ENCODE data around the gene ITPKB. TPM values are rescaled to one million over a fixed set of nuclear protein-coding genes. Genes with fewer than 3 reads are reported as not detected.

Gene ITPKB
- polyA plus RNA-seq, 1 of the 3 experiments (the other 2 are of a cell fraction), result 2.4 TPM

DNA sequence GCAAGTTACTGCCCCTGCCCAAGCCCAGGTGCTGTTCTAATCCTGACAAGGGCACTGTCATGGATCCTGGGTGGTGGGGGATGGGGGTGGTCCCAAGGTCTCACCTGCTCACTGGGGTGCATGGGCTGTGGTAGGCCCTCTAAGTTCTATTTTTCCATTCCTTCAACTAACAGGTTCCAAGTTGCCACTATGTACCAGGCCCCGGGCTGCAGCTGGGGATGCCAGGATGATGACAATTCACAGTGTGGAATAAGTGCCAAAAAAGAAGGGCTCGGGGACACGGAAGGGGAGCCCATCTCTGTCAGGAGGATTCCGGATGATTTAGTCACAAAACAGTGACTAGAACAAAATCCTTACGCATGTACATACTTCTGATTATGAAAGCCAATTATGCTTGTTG, 114.6 kb downstream of the ITPKB start:
- 42% methylated on average over 5 of the region's 5 CpGs for WGBS (ENCODE audit: low lambda C conversion rate)
- Histone ChIP-seq H3K4me3 (ENCODE audit: low read depth in 2 of 2, low read length in 1 of 2) (no peak overlapping the region), H4K20me1 (ENCODE audit: insufficient read depth) (no peaks in the 10 kb centered on the region), H3K79me2 (ENCODE audit: insufficient read depth) (no peaks in the 10 kb centered on the region), H3K36me3 (replicated peaks in 1 of 2; ENCODE audit: control insufficient read depth in 1 of 2, insufficient read depth in 2 of 2, low read length in 1 of 2) (no peaks in the 10 kb centered on the region), H3K9ac (no peak overlapping the region), H3K4me2 (no peak overlapping the region), H3K9me3 (no peaks in the 10 kb centered on the region; the same call in 1 of the 2 replicates), H3K27ac (ENCODE audit: low read depth in 2 of 2, low read length in 1 of 2) (no peak overlapping the region), H3K9me2 (no peaks in the 10 kb centered on the region), H3F3A (replicated peaks; ENCODE audit: insufficient read depth) (no peaks in the 10 kb centered on the region), H2AFZ (ENCODE audit: low read depth) (no peak overlapping the region), H3K27me3 (ENCODE audit: insufficient read depth) (no peaks in the 10 kb centered on the region), H3K4me1 (ENCODE audit: control insufficient read depth in 1 of 2, insufficient read depth in 2 of 2, low read depth in 1 of 2, low read length in 1 of 2) (no peaks in the 10 kb centered on the region; a peak in 1 of 4 replicates)
- CTCF ChIA-PET, result interaction anchor here (0.9 to 3.5 kb wide), 3 partner anchors 9 to 17 kb away, joined by 3 to 18 read pairs (median 3); no protein-coding TSS in a partner anchor
- POLR2A ChIA-PET, result no interaction called here
- DNase-seq, result no peak
- no peak for TF ChIP-seq SMC3 (IDR thresholded peaks at IDR 0.05; ENCODE audit: low read depth, low read length)
- TF ChIP-seq, protein P1, sequence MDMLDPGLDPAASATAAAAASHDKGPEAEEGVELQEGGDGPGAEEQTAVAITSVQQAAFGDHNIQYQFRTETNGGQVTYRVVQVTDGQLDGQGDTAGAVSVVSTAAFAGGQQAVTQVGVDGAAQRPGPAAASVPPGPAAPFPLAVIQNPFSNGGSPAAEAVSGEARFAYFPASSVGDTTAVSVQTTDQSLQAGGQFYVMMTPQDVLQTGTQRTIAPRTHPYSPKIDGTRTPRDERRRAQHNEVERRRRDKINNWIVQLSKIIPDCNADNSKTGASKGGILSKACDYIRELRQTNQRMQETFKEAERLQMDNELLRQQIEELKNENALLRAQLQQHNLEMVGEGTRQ (IDR thresholded peaks at IDR 0.05; ENCODE audit: borderline replicate concordance, low read depth, low read length), result no peak
- no peak for TF ChIP-seq YY1 (IDR thresholded peaks at IDR 0.05; ENCODE audit: low read depth)
- TF ChIP-seq EZH2phosphoT487 (IDR thresholded peaks at IDR 0.05; ENCODE audit: borderline replicate concordance, low read depth), result no peak
- TF ChIP-seq, protein P2, sequence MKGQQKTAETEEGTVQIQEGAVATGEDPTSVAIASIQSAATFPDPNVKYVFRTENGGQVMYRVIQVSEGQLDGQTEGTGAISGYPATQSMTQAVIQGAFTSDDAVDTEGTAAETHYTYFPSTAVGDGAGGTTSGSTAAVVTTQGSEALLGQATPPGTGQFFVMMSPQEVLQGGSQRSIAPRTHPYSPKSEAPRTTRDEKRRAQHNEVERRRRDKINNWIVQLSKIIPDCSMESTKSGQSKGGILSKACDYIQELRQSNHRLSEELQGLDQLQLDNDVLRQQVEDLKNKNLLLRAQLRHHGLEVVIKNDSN (IDR thresholded peaks at IDR 0.05; ENCODE audit: borderline replicate concordance, low read depth), result no peak

DNA sequence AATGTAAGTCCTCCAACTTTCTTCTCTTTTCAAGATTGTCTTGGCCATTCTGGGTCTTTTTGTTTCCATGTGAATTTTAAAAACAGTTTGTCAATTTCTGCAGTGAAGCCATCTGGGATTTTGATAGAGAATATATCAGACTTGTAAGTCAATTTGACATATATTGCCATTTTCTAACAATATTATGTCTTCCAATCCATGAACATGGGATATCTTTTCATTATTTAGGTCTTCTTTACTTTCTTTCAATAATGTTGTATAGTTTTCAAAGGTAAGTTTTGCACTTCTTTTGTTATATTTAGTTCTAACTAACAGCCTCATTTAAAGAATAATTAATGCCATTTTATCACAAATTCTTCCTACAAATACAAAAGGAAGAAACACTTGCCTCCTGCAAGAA, 117.1 kb downstream of the ITPKB start:
- H3K9ac ChIP-seq, result no peak overlapping the region
- no peak overlapping the region for H3K4me2 ChIP-seq
- H3K27me3 ChIP-seq (ENCODE audit: insufficient read depth), result no peaks in the 10 kb centered on the region
- H3K9me2 ChIP-seq, result no peaks in the 10 kb centered on the region
- ChIA-PET CTCF (interaction anchor here (0.7 to 1.7 kb wide), 2 partner anchors 11 to 12 kb away, joined by 3 read pairs; no protein-coding TSS in a partner anchor), POLR2A (no interaction called here)
- no peaks in the 10 kb centered on the region for H3K79me2 ChIP-seq (ENCODE audit: insufficient read depth)
- no peak overlapping the region for H3K4me3 ChIP-seq (ENCODE audit: low read depth in 2 of 2, low read length in 1 of 2)
- no peaks in the 10 kb centered on the region for H4K20me1 ChIP-seq (ENCODE audit: insufficient read depth)
- no peak overlapping the region for H2AFZ ChIP-seq (ENCODE audit: low read depth)
- no peaks in the 10 kb centered on the region; the same call in 1 of the 2 replicates for H3K9me3 ChIP-seq
- no peak overlapping the region for H3K27ac ChIP-seq (ENCODE audit: low read depth in 2 of 2, low read length in 1 of 2)
- no peaks in the 10 kb centered on the region for H3F3A ChIP-seq (replicated peaks; ENCODE audit: insufficient read depth)
- no peak for DNase-seq
- H3K36me3 ChIP-seq (replicated peaks in 1 of 2; ENCODE audit: control insufficient read depth in 1 of 2, insufficient read depth in 2 of 2, low read length in 1 of 2), result no peaks in the 10 kb centered on the region
- no peaks in the 10 kb centered on the region; a peak in 1 of 4 replicates for H3K4me1 ChIP-seq (ENCODE audit: control insufficient read depth in 1 of 2, insufficient read depth in 2 of 2, low read depth in 1 of 2, low read length in 1 of 2)
- TF ChIP-seq EP300 (IDR thresholded peaks at IDR 0.05; ENCODE audit: borderline replicate concordance in 1 of 2, low read depth in 1 of 2, low read length in 1 of 2) (no peak), MXI1 (IDR thresholded peaks at IDR 0.05; ENCODE audit: low read depth, low read length) (no peak), ELF1 (IDR thresholded peaks at IDR 0.05) (no peak), FOXM1 (IDR thresholded peaks at IDR 0.05; ENCODE audit: low read depth) (no peak), RAD21 (IDR thresholded peaks at IDR 0.05; ENCODE audit: low read length) (no peak), GABPA (IDR thresholded peaks at IDR 0.05; ENCODE audit: low read depth) (no peak), TCF12 (IDR thresholded peaks at IDR 0.05) (no peak), JUND (IDR thresholded peaks at IDR 0.05) (no peak), TEAD4 (IDR thresholded peaks at IDR 0.05; ENCODE audit: borderline replicate concordance, insufficient read depth) (no peak), NRF1 (IDR thresholded peaks at IDR 0.05; ENCODE audit: low read depth, low read length) (no peak), CHD2 (IDR thresholded peaks at IDR 0.05; ENCODE audit: low read length, partially characterized antibody) (no peak), RXRA (IDR thresholded peaks at IDR 0.05; ENCODE audit: borderline replicate concordance, low read depth) (no peak), GATA2 (CRISPR knock-in tag; IDR thresholded peaks at IDR 0.05) (no peak), FOSL2 (IDR thresholded peaks at IDR 0.05; ENCODE audit: borderline replicate concordance, low read depth) (no peak), EZH2phosphoT487 (IDR thresholded peaks at IDR 0.05; ENCODE audit: borderline replicate concordance, low read depth) (no peak)
- TF ChIP-seq, protein P3, sequence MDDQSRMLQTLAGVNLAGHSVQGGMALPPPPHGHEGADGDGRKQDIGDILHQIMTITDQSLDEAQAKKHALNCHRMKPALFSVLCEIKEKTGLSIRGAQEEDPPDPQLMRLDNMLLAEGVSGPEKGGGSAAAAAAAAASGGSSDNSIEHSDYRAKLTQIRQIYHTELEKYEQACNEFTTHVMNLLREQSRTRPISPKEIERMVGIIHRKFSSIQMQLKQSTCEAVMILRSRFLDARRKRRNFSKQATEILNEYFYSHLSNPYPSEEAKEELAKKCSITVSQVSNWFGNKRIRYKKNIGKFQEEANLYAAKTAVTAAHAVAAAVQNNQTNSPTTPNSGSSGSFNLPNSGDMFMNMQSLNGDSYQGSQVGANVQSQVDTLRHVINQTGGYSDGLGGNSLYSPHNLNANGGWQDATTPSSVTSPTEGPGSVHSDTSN (IDR thresholded peaks at IDR 0.05), result no peak
- TF ChIP-seq, protein P2 (IDR thresholded peaks at IDR 0.05; ENCODE audit: borderline replicate concordance, low read depth), result no peak
- TF ChIP-seq, protein P4, sequence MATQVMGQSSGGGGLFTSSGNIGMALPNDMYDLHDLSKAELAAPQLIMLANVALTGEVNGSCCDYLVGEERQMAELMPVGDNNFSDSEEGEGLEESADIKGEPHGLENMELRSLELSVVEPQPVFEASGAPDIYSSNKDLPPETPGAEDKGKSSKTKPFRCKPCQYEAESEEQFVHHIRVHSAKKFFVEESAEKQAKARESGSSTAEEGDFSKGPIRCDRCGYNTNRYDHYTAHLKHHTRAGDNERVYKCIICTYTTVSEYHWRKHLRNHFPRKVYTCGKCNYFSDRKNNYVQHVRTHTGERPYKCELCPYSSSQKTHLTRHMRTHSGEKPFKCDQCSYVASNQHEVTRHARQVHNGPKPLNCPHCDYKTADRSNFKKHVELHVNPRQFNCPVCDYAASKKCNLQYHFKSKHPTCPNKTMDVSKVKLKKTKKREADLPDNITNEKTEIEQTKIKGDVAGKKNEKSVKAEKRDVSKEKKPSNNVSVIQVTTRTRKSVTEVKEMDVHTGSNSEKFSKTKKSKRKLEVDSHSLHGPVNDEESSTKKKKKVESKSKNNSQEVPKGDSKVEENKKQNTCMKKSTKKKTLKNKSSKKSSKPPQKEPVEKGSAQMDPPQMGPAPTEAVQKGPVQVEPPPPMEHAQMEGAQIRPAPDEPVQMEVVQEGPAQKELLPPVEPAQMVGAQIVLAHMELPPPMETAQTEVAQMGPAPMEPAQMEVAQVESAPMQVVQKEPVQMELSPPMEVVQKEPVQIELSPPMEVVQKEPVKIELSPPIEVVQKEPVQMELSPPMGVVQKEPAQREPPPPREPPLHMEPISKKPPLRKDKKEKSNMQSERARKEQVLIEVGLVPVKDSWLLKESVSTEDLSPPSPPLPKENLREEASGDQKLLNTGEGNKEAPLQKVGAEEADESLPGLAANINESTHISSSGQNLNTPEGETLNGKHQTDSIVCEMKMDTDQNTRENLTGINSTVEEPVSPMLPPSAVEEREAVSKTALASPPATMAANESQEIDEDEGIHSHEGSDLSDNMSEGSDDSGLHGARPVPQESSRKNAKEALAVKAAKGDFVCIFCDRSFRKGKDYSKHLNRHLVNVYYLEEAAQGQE (IDR thresholded peaks at IDR 0.05; ENCODE audit: low read depth, low read length), result no peak
